K562 (cell line): ENCODE results near the gene RPTOR. TPM values are rescaled to one million over a fixed set of nuclear protein-coding genes. Genes with fewer than 3 reads are reported as not detected.

Experiments
- ATAC-seq: fragments of 200-7000 bp; cut with Tn5 transposase; 3 replicates; pipeline ENCODE4 v1.9.1; 2020; ENCODE audit warnings: moderate library complexity
- BruUV-seq: library from RNA; stranded (reverse); fragments of 400-500 nt; replicated peaks from 2 replicates; lab custom pipeline; 2021; lab: Mats Ljungman, UMichigan
- CTCF ChIA-PET: fragments of 300-600 bp; formaldehyde crosslinking; extraction: SDS; loops from one replicate; lab custom pipeline; 2021; ENCODE audit warnings: low intra/inter-chr PET ratio; lab: Yijun Ruan, JAX
- POLR2A ChIA-PET: fragments of 300-600, 350-650 bp; sonication (Branson Sonifier 250); formaldehyde crosslinking; extraction: SDS; loops from one replicate; lab custom pipeline; 2021; ENCODE audit warnings: antibody characterized with exemption, inconsistent platforms; lab: Yijun Ruan, JAX
- DNase-seq, 4 experiments: peaks; one replicate each; pipeline versions ENCODE4 v3.0.0 to v3.0.0-alpha.2; 2011 to 2018; ENCODE audit warnings: low spot score in 3 of 4, mixed read lengths in 3 of 4; ENCODE audit errors: extremely low read depth in 1 of 4
- FAIRE-seq: peaks from 2 replicates; lab custom pipeline; 2011; peaks lifted over from hg19 to GRCh38; lab: Jason Lieb, UNC
- H2AFZ ChIP-seq: 2 replicates; pipeline ENCODE4 v1.6.0; 2011; ENCODE audit warnings: low read depth, low read length, control low read depth, inconsistent platforms
- H3K27ac ChIP-seq: fragments of 200-600 bp; 3 replicates; pipeline ENCODE4 v1.8.0; 2011; ENCODE audit warnings: low read depth, mild to moderate bottlenecking, control low read depth, inconsistent platforms, low read length, moderate library complexity, mixed read lengths; ENCODE audit errors: extremely low read depth
- H3K27me3 ChIP-seq, 2 experiments: fragments of 300-600 bp in 1 of 2; 2 replicates in 1 of 2; 3 replicates in 1 of 2; pipeline versions ENCODE4 v1.6.0 to v1.8.0; 2011; ENCODE audit warnings: inconsistent platforms in 2 of 2, low read length in 2 of 2, mild to moderate bottlenecking in 1 of 2, mixed read lengths in 1 of 2, moderate library complexity in 1 of 2; ENCODE audit not compliant: control insufficient read depth in 2 of 2, insufficient read depth in 2 of 2
- H3K36me3 ChIP-seq: fragments of 300-600 bp; 3 replicates; pipeline ENCODE4 v1.8.0; 2011; ENCODE audit warnings: mild to moderate bottlenecking, low read length, inconsistent platforms; ENCODE audit not compliant: control insufficient read depth, insufficient read depth
- H3K4me1 ChIP-seq, 2 experiments: fragments of 200-600 bp in 1 of 2; replicated peaks in 1 of 2; 2 replicates in 1 of 2; 3 replicates in 1 of 2; pipeline versions ENCODE4 v1.5.1 to v1.8.0; 2011; ENCODE audit warnings: inconsistent platforms in 2 of 2, low read length in 2 of 2, mild to moderate bottlenecking in 1 of 2, mixed read lengths in 1 of 2, moderate library complexity in 1 of 2; ENCODE audit not compliant: control insufficient read depth in 2 of 2, insufficient read depth in 2 of 2
- H3K4me2 ChIP-seq: 2 replicates; pipeline ENCODE4 v1.6.1; 2011; ENCODE audit warnings: low read length, control low read depth, inconsistent platforms, mixed read lengths; ENCODE audit not compliant: insufficient read depth
- H3K4me3 ChIP-seq: fragments of 200-600 bp; sonication (generic), shearing (Covaris generic); 2 replicates; pipeline ENCODE4 v1.5.1; 2016; ENCODE audit warnings: control low read depth, inconsistent platforms
- H3K79me2 ChIP-seq: fragments of 200-600 bp; 3 replicates; pipeline ENCODE4 v1.8.0; 2011; ENCODE audit warnings: low read length, inconsistent platforms; ENCODE audit not compliant: control insufficient read depth, insufficient read depth
- H3K9ac ChIP-seq, 2 experiments: 2 replicates each; pipeline versions ENCODE4 v1.6.0 to v1.6.1; 2011; ENCODE audit warnings: low read depth in 2 of 2, low read length in 2 of 2, control low read depth in 1 of 2, inconsistent platforms in 1 of 2, mild to moderate bottlenecking in 1 of 2, mixed read lengths in 1 of 2; ENCODE audit not compliant: insufficient read depth in 1 of 2
- H3K9me1 ChIP-seq: one replicate; pipeline ENCODE4 v1.6.0; 2011; ENCODE audit warnings: inconsistent platforms, mild to moderate bottlenecking, low read length, moderate library complexity; ENCODE audit not compliant: control insufficient read depth, insufficient read depth
- H3K9me3 ChIP-seq: replicated peaks from 2 replicates; pipeline ENCODE4 v1.5.1; 2011; ENCODE audit warnings: low read depth, low read length, inconsistent platforms; ENCODE audit not compliant: control insufficient read depth, insufficient read depth
- H4K20me1 ChIP-seq: replicated peaks from 2 replicates; pipeline ENCODE4 v1.6.1; 2011; ENCODE audit warnings: low read length, inconsistent platforms, mixed read lengths; ENCODE audit not compliant: control insufficient read depth, insufficient read depth
- EP300 ChIP-seq: IDR thresholded peaks from 2 replicates; pipeline ENCODE4 v1.6.1; 2012; ENCODE audit warnings: low read length, improper control_type of control experiment
- NFE2 ChIP-seq: IDR thresholded peaks from 2 replicates; pipeline ENCODE4 v1.6.1; 2014; ENCODE audit warnings: antibody characterized with exemption, low read depth
- RBM34 ChIP-seq: fragments of 200-400 bp; formaldehyde crosslinking; IDR thresholded peaks from 2 replicates; pipeline ENCODE4 v1.6.1; 2018; ENCODE audit warnings: low read length, borderline replicate concordance; ENCODE audit not compliant: insufficient read depth
- STAT5A ChIP-seq: IDR thresholded peaks from 2 replicates; pipeline ENCODE4 v1.6.1; 2012; ENCODE audit warnings: low read length, inconsistent platforms, borderline replicate concordance
- TAF9B ChIP-seq: fragments of 450-650 bp; IDR thresholded peaks from 2 replicates; pipeline ENCODE4 v1.6.1; 2018; ENCODE audit warnings: mild to moderate bottlenecking; ENCODE audit not compliant: partially characterized antibody
- ZMIZ1 ChIP-seq, 2 experiments: fragments of 150-350 bp in 1 of 2; IDR thresholded peaks; 2 replicates each; pipeline ENCODE4 v1.6.1; 2012 to 2016; ENCODE audit warnings: low read depth in 2 of 2, low read length in 2 of 2, mild to moderate bottlenecking in 1 of 2, moderate library complexity in 1 of 2
- WGBS: fragments of 100-300 bp; shearing (Covaris generic); methylation state at CpG from one replicate; pipeline ENCODE4 v1.1.6; 2016; ENCODE audit warnings: low coverage, mixed read lengths; ENCODE audit not compliant: insufficient coverage; ENCODE audit errors: missing lambda C conversion rate; 5-methylcytosine and 5-hydroxymethylcytosine counted together
- in situ Hi-C: fragments of 300-500 bp; cut with MboI; formaldehyde crosslinking; loops from 4 replicates; pipeline ENCODE4 v1.15.0; 2018; ENCODE audit warnings: inconsistent platforms, mixed read lengths
- intact Hi-C: fragments of 100-400 bp; cut with micrococcal nuclease; formaldehyde crosslinking; loops from 2 replicates; pipeline ENCODE4 v1.14.2; 2022
- polyA plus RNA-seq, 8 experiments: library from polyadenylated mRNA; depleted of rRNA in 4 of 8; stranded (reverse) in 5 of 8; unstranded in 3 of 8; fragments of >200 nt; fragmentation: Nextera tagmentation in 2 of 8; fragmentation: Illumina TruSeq in 1 of 8; extraction: Ambion mirVana in 2 of 8; extraction: Trizol in 1 of 8; gene quantifications; 2 replicates each; pipeline versions ENCODE4 v1.2.1 to v1.2.3, GENCODE V29; 2011 to 2014; ENCODE audit warnings: inconsistent platforms in 1 of 8, missing spikeins in 1 of 8
- total RNA-seq, 7 experiments: library from RNA; depleted of rRNA in 6 of 7; stranded (reverse); fragments of >200 nt in 6 of 7; fragmentation: Illumina TruSeq in 2 of 7; extraction: Trizol in 2 of 7; gene quantifications; 2 replicates each; pipeline versions ENCODE4 v1.2.1 to v1.2.3, GENCODE V29; 2011 to 2021; ENCODE audit warnings: low replicate concordance in 1 of 7
- TF ChIP-seq, protein P1 (sequence below): fragments of 450-650 bp; conservative IDR thresholded peaks from 2 replicates; pipeline ENCODE4 v1.6.1; 2016; ENCODE audit warnings: missing genetic modification characterization, low read depth, mild to moderate bottlenecking, control low read depth, missing compliant biosample characterization

RPTOR gene
- total and polyA plus RNA-seq, 9 of the 15 experiments (the other 6 are each of a cell fraction or from before 2014, with no cell fraction given) = 0.24 to 54.1 (median 10.2) TPM

- no peak for FAIRE-seq
- in situ Hi-C loops = no loop called here
- ChIA-PET POLR2A (interaction anchor here (0.6 to 0.7 kb wide), 2 partner anchors 421 to 449 kb away, joined by 3 read pairs; no protein-coding TSS in a partner anchor), CTCF (no interaction called here)
- Histone ChIP-seq H4K20me1 (no peaks in the 10 kb centered on the region), H3K4me1 (peaks cover 0 to 21% of the 10 kb centered on the region in 2 experiments; a peak in 3 of 5 replicates), H2AFZ (no peak overlapping the region), H3K4me2 (no peak overlapping the region), H3K79me2 (no peaks in the 10 kb centered on the region), H3K9ac (no peak overlapping the region), H3K9me3 (no peaks in the 10 kb centered on the region), H3K4me3 (no peak overlapping the region), H3K27ac (no peak overlapping the region), H3K9me1 (no peaks in the 10 kb centered on the region), H3K36me3 (no peaks in the 10 kb centered on the region), H3K27me3 (peaks cover 42 to 67% of the 10 kb centered on the region in 2 experiments; a peak in 4 of 5 replicates)
- no peak for DNase-seq
- 0% methylated on average over 2 of the region's 2 CpGs for WGBS
- BruUV-seq = no TSS peak
- intact Hi-C loops = no loop called here
- TF ChIP-seq STAT5A = no peak
- no peak for TF ChIP-seq ZMIZ1 (IDR thresholded peaks at IDR 0.05; ENCODE audit: low read depth in 2 of 2, low read length in 2 of 2)
- no peak for TF ChIP-seq NFE2
- TF ChIP-seq EP300 = no peak
- TF ChIP-seq RBM34 = no peak
- TF ChIP-seq, protein P1, sequence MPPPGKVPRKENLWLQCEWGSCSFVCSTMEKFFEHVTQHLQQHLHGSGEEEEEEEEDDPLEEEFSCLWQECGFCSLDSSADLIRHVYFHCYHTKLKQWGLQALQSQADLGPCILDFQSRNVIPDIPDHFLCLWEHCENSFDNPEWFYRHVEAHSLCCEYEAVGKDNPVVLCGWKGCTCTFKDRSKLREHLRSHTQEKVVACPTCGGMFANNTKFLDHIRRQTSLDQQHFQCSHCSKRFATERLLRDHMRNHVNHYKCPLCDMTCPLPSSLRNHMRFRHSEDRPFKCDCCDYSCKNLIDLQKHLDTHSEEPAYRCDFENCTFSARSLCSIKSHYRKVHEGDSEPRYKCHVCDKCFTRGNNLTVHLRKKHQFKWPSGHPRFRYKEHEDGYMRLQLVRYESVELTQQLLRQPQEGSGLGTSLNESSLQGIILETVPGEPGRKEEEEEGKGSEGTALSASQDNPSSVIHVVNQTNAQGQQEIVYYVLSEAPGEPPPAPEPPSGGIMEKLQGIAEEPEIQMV (tag) = no peak
- TF ChIP-seq TAF9B = no peak
- ATAC-seq = no peak
These were observed 41.6 kb upstream of the RPTOR start for GRCh38 chr17:80503031-80503430.
